HS-27A (cell line): ENCODE results near the gene UBE2G2.

ENCODE experiments used
- DNase-seq: peaks from one replicate; pipeline ENCODE4 v3.0.0-alpha.2; 2012; ENCODE audit warnings: low read depth, missing footprints

Gene UBE2G2

GRCh38 chr21:44727321-44727720, 74.3 kb downstream of the UBE2G2 start:
- DNase-seq = no peak

GRCh38 chr21:44726826-44727225, 74.8 kb downstream of the UBE2G2 start:
- DNase-seq = no peak

- DNase-seq = no peak
These were observed 76.7 kb downstream of the UBE2G2 start for GRCh38 chr21:44724926-44725325.

- no peak for DNase-seq
These were observed 77.4 kb downstream of the UBE2G2 start for GRCh38 chr21:44724196-44724595.

- no peak for DNase-seq
These were observed 78.2 kb downstream of the UBE2G2 start for GRCh38 chr21:44723177-44724131.

GRCh38 chr21:44722731-44723130, 78.9 kb downstream of the UBE2G2 start:
- DNase-seq = no peak

GRCh38 chr21:44720170-44720569, 81.5 kb downstream of the UBE2G2 start:
- DNase-seq = no peak
